ACHN (cell line): ENCODE data around the gene FAM50A.

Experiments used
- DNase-seq: peaks from one replicate; pipeline ENCODE4 v3.0.0-alpha.2; 2015
- in situ Hi-C: cut with HindIII; loops from 2 replicates; pipeline ENCODE4 v1.10.0; 2017; ENCODE audit warnings: low sequenced_read_pairs, low pct_ligation_motif_present, low pct_unique_long_range_greater_than_20kb

Gene FAM50A

DNA sequence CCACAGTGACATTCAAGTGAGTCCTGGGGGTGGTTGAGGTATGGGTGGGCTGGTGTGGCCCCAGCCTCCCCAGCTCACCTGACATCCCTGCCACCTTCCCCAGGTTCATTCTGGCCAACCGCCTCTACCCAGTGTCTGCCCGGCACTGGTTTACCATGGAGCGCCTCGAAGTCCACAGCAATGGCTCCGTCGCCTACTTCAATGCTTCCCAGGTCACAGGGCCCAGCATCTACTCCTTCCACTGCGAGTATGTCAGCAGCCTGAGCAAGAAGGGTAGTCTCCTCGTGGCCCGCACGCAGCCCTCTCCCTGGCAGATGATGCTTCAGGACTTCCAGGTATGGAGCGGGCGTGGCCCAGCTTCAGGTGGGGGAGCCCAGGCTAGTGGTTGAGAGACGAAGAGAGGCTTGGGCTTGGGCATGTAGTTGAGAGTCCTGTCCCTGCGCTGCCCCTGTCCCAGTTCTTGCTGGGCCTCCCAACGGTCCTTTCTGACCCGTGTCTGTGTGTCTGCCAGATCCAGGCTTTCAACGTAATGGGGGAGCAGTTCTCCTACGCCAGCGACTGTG is 8.7 kb upstream of the FAM50A start:
- in situ Hi-C loops = no loop called here

GRCh38 chrX:154436374-154436982 is 7.5 kb upstream of the FAM50A start:
- DNase-seq = peak; percentile 13

More for the DNA sequence above, 8.7 kb upstream of the FAM50A start:
- no peak for DNase-seq

DNA sequence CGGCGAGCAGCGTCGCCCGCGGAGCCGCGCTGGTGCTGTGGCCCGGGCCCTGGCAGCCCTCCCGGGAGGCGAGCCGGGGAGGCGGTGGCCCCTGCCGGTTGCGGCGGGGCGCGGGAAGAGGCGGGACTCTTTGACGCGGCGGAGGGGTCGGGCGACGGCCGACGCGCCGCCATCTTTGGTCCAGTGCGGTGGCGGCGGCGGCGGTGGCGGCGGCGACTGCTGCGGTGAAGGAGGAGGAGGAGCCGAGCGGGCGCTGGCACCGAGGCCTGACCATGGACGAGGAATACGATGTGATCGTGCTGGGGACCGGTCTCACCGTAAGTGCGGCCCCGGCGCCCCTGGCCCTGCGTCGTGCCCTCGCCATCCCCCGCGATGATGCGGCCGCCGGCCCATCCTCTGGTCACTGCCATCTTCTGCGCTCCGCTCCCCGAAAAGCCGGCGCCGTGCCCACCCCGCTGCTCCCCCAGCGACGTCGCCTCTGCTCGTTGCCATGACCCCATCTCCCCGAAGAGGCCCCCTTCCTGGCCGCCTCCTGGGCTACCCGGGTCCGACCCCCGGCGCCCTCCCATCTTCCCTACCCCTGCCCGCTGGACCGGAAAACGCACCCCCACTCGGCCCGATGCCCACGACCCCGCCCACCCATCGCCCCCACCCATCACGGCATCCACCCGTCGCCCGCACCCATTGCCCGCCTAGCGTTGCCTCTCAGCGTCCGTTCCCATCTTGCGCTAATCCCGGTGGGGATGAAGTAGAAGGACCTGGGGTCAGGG is 6.8 kb upstream of the FAM50A start, which contains the start of gene GDI1:
TSS of gene GDI1 (plus strand) at position 172 of the 770 bp plus-strand sequence. CDS start at position 273, 101 bp downstream.
- peak; percentile 31 for DNase-seq
- in situ Hi-C loops = no loop called here

More at GRCh38 chrX:154436374-154436982, 7.5 kb upstream of the FAM50A start:
- in situ Hi-C loops = no loop called here

GRCh38 chrX:154437971-154438893 is 5.7 kb upstream of the FAM50A start:
- no peak for DNase-seq
- in situ Hi-C loops = no loop called here

DNA sequence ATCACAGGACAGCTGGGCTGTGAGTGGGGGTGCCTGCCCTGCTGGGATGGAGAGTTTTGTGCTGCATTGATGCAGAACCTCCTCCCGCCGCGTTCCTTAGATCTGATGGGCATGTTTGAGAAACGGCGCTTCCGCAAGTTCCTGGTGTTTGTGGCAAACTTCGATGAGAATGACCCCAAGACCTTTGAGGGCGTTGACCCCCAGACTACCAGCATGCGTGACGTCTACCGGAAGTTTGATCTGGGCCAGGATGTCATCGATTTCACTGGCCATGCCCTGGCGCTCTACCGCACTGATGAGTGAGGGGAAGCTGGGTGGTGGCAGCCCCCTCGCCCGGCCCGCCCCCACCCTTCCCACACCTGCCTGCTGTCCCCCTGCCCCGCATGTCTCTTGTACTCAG is 4.1 kb upstream of the FAM50A start:
- no peak for DNase-seq
- in situ Hi-C loops = no loop called here

- no peak for DNase-seq
- in situ Hi-C loops = no loop called here
Measured at GRCh38 chrX:154440623-154441357, 3.2 kb upstream of the FAM50A start.

- in situ Hi-C loops = no loop called here
- DNase-seq = no peak
Measured at GRCh38 chrX:154441564-154441963, 2.4 kb upstream of the FAM50A start.

- DNase-seq = no peak
- in situ Hi-C loops = no loop called here
Measured at GRCh38 chrX:154441984-154442707, 1.8 kb upstream of the FAM50A start.

DNA sequence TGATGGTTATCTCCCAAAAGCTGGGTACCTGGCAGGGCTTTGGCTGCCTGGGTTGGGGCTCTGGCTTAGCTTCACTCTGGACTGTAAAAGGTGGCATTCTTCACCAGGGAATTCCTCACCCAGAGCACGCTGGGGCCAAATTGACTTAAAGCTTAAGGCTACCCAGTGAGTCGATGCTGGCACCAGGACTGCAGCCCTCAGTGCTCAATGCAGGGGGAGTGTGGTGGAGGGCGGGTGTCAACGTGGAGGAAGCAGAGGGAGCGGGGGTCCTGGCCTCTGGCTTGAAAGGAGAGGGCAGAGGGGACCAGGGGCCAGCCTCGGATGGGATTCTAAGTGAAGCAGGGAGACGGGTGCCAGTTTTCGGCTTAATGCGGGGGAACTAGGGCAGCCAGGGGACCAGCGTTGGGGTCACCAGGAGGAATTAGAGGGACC is 446 bp upstream of the FAM50A start:
- in situ Hi-C loops = no loop called here
- DNase-seq = peak; percentile 0

DNA sequence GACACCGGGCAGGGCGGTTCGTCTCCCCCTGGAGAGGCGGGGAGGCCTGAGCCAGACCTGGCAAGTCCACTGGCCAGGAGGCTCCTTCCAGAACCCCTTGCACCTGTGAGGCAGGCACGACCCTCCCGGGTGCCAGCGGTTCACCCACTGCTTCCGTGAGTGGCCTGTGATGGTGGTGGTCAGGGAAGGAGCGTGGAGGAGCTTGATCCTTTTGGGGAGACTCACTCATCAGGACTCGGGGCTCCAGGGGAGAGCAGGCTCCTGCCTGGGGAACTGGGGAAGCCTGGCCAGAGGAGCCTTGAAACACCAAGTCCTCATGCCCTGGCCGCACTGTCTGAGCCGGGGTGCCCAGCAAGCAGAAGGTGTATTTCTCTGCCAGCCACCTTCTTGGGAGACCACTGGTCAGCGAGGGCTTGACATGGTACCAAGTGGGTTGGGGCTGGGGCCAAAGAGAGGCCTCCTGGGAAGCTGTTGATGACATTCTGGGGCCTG is 860 bp downstream of the FAM50A start:
- no peak for DNase-seq
- in situ Hi-C loops = no loop called here

DNA sequence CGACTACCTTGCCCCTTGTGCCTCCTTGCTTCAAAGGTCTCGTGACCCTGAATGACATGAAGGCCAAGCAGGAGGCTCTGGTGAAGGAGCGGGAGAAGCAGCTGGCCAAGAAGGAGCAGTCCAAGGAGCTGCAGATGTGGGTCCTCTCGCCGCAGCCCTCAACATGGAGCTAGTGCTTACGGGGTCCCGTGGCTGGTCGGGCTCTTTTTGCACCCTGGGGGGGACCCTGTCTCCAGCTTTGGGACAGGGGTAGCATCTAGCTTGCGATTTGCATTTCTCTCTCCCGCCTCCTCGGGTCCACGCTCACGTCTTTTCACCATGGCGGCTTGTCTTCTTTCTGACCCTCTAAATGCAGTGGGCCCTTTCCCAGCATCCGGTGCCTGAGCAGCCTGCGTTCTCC is 1.8 kb downstream of the FAM50A start:
- in situ Hi-C loops = no loop called here
- DNase-seq = no peak

GRCh38 chrX:154446430-154446829 is 2.5 kb downstream of the FAM50A start:
- in situ Hi-C loops = no loop called here
- DNase-seq = no peak

- no peak for DNase-seq
- in situ Hi-C loops = no loop called here
Measured at GRCh38 chrX:154448484-154448883, 4.5 kb downstream of the FAM50A start.

GRCh38 chrX:154449618-154450017 is 5.7 kb downstream of the FAM50A start:
- DNase-seq = no peak
- in situ Hi-C loops = no loop called here

DNA sequence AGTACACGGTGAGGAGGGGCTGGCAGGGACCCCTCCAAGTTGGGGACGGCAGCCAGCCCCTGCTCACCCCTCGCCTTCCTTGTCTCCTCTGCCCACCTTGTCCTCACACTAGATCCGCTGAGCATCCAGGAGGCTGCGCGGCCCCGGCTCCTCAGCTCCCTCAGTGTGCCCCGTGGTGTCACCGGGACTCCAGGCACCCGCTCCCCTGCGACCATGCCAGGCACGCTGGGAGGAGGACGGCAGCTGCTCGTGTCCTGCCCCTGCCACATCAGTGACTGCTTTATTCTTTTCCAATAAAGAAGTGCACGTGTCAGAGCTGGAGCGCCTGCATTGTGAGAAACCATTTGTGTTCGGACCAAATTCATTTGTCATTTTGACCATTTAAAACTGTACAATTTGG is 6.4 kb downstream of the FAM50A start:
- no peak for DNase-seq
- in situ Hi-C loops = no loop called here

DNA sequence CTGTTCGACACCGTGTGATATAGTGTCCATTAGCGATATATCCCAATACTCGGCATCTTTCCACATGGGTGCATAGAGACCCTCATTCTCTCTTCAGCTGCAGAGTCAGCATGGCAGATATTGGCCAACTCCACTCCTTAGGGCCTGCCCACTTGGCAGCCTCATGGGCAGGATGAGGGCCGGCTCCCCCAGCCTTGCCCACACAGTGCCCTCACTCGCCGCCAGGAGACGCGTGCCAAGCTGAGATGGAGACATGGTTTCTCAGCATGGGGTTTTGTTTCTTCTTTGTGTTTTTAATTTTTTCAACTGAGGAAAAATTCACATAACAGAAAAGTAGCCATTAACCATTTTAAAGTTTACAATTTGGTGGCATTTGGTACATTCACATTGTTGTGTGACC is 8.9 kb downstream of the FAM50A start:
- DNase-seq = no peak
- in situ Hi-C loops = no loop called here

DNA sequence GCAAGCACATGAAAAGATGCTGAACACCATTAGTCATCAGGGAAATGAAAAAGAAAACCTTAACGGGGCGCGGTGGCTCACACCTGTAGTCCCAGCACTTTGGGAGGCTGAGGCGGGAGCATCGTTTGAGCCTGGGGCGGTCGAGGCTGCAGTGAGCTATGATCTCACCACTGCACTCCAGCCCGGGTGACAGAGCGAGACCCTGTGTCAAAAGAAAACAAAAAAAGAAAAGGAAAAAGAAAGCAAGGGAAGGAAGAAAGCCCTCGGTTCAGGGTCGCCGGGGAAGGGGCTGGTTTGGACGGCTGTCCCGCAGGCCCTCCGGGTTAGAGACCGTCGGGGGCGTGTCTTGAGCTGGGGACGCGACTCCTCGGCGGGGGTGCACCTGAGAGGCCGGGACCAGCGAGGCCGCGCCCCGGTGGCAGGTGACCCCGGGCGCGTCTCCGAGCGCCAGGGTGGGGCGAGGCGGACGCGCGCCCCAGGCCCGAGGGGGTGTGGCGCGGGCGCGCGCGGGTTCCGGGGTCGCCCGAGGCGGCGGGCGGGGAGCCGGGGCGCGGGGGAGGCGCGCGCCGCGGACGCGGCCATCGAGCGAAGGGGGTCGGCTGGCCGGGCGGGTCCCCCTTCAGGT is 13.7 kb downstream of the FAM50A start:
- DNase-seq = peak; percentile 16
- in situ Hi-C loops = no loop called here
